ENCODE results near the gene ZFP2. TPM values are rescaled to one million over a fixed set of nuclear protein-coding genes. Genes with fewer than 3 reads are reported as not detected.

ZFP2 gene
- total RNA-seq, 1 experiment from 2014 or later, result 0.54 TPM

GRCh38 chr5:178981381-178981780 is 85.7 kb downstream of the ZFP2 start:
- DNase-seq (ENCODE audit: unreplicated experiment), result no peak
- Mint-ChIP-seq H3K27ac (ENCODE audit: low read depth, unreplicated experiment) (no peak overlapping the region), H3K4me3 (ENCODE audit: unreplicated experiment) (no peak overlapping the region), H3K36me3 (ENCODE audit: insufficient read depth, unreplicated experiment) (no peaks in the 10 kb centered on the region), H3K4me1 (ENCODE audit: insufficient read depth, unreplicated experiment) (no peaks in the 10 kb centered on the region), H3K9me3 (ENCODE audit: unreplicated experiment) (peaks cover 62% of the 10 kb centered on the region), H3K27me3 (ENCODE audit: insufficient read depth, unreplicated experiment) (no peaks in the 10 kb centered on the region)
- TF ChIP-seq CTCF (IDR thresholded peaks at IDR 0.05; ENCODE audit: unreplicated experiment), result no peak
- CTCF ChIA-PET, result no interaction called here
- BruUV-seq (replicated peaks), result no TSS peak
- POLR2A ChIA-PET, result no interaction called here
- intact Hi-C loops (cut with micrococcal nuclease), result no loop called here

Other genes with a start within 250 kb of the ZFP2 start
- gene ZNF354A, start 165.3 kb upstream of the ZFP2 start, total RNA-seq (2022), result 24.3 and 24.8 TPM in 2 replicates
- gene ZNF354B, start 36.0 kb upstream of the ZFP2 start, total RNA-seq (2022), result 24.4 and 24.8 TPM in 2 replicates
- gene ZNF454, start 45.3 kb downstream of the ZFP2 start, total RNA-seq (2022), result not detected in 2 replicates
- not detected in 2 replicates for gene GRM6, start 99.4 kb downstream of the ZFP2 start, total RNA-seq (2022)
- gene ZNF879, start 127.9 kb downstream of the ZFP2 start, total RNA-seq (2022), result 1.3 and 1.8 TPM in 2 replicates
- 3.9 and 4.6 TPM in 2 replicates for gene ZNF354C, start 164.5 kb downstream of the ZFP2 start, total RNA-seq (2022)